GM18511 (cell line): Measurements from ENCODE around the gene CFAP43.

Experiments
- ATAC-seq: cut with Tn5 transposase; IDR thresholded peaks from one replicate; pipeline ENCODE4 v1.9.1; 2021; ENCODE audit warnings: mild to moderate bottlenecking, moderate library complexity; ENCODE audit not compliant: unreplicated experiment

The CFAP43 gene

DNA sequence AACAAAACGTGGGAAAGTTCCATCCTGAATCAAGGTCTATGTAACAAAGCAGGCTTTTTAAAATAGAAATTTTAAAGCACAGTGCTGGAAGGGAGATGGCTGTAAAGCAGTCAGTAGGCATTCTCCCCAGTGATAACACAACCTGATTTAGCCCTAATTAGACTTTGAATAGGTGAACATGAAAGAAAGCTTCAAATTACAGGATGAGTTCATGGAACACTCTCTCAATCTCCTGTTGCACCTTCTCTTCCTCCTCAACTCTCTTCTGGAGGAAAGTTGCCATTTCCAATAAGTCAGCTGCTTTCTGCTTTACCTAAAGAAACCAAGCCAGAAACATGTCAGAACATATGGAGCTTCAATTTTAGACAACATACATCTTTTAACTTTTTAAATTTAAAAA lies 90.1 kb downstream of the CFAP43 start:
- no peak for ATAC-seq

DNA sequence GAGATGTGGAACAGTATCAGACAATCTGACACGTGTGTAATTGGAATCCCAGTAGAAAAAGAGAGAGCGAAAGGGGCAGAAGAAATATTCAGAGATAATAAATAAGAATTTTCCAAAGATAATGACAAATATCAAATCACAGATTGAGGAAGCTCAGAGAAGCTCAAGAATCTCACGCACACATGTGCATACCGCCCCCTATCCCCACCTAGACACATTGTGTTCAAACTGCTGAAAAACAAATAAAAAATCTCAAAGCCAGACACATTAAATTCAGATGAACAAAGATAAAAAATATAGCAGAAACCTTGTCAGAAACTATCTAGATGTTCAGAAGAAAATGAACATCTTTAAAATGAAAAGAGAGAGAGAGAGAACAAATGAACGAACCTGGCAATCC lies 92.9 kb downstream of the CFAP43 start:
- no peak for ATAC-seq

DNA sequence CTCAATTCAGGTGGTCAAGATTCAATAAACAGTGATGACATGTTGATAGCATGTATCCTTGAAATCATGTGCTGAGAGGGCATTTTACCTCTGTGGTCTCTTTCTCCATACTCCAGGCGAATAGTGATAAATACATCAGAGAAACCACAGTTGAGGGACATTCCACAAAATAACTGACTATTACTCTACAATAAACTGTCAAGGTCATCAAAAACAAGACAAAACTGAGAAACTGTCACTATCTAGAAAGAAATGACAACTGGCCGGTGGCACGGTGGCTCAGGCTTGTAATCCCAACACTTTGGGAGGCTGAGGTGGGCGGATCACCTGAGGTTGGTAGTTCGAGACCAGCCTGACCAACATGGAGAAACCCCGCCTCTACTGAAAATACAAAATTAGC lies 94.0 kb downstream of the CFAP43 start:
- ATAC-seq, result no peak

DNA sequence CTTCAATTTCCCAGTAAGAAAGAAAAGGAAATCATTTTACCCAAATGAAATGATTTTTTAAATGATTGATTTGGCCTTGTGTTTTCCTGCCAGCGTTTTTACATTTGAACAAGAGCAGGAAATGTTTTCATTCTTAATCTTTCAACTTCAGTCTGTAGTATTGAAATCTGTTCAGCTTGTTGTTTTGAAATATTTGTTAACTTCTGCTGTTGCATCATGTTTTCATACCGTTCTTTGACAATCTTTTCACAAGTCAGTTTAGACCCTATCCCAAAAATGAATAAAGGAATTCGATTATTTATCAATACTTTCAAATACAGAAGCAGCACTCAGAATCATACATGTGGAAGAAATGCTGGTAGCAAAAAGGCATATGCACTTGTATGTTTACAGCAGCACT lies 102.1 kb downstream of the CFAP43 start:
- ATAC-seq, result no peak

DNA sequence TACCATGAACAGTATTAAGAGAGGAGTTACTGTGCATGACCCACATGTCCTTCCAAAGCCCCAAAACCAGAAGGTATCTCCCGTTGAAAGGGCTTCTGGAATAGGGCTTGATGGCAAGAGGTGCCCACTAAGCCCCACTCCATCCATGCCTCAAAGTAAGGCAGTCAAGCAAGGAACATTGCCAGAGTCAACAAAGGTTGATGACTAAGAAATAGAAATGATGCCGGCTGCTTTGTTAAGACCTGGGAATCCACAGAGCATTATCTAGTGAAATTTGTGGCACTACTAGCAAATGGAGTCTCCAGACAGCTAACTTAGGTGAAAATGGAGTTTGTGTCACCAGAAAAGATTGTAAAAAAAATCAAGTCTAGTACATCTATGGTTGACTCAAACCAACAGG lies 104.0 kb downstream of the CFAP43 start:
- no peak for ATAC-seq

DNA sequence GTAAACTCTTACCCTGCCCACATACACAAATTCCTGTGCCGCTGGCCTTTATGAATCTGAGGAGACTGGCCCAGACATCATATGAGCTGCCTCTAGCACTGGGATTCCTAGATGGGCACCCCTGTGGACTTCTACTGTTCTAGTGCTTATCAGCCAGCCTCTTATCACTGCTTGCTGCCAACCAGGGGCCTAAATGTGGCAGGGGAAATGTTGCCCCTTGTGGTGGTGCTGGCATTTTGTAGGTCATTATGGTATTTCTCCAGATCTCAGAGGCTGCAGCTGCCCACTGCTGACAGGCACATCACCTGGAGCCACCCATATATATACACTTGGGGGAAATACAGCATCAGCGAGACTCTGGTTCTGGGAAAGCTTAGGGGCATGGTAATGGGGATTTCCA lies 104.8 kb downstream of the CFAP43 start:
- peak; percentile 68 for ATAC-seq

DNA sequence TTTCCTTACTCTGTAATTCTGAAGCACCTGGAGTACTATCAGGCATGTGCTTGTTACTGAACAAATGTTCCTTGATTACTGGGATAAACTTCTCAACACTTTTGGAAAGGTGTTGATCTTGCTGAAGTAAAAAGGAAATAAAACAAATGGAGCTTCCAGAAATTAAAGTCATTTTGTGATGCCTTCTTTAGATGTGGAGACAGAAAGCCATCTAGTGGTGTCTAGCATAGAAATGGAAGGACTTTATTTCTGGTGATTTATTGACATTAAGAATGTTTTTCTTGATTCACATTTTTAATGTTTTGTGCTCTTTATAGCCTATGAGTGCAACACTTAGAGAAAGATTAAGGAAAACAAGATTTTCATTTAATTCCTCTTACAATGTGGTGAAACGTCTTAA lies 108.8 kb downstream of the CFAP43 start:
- ATAC-seq, result no peak

DNA sequence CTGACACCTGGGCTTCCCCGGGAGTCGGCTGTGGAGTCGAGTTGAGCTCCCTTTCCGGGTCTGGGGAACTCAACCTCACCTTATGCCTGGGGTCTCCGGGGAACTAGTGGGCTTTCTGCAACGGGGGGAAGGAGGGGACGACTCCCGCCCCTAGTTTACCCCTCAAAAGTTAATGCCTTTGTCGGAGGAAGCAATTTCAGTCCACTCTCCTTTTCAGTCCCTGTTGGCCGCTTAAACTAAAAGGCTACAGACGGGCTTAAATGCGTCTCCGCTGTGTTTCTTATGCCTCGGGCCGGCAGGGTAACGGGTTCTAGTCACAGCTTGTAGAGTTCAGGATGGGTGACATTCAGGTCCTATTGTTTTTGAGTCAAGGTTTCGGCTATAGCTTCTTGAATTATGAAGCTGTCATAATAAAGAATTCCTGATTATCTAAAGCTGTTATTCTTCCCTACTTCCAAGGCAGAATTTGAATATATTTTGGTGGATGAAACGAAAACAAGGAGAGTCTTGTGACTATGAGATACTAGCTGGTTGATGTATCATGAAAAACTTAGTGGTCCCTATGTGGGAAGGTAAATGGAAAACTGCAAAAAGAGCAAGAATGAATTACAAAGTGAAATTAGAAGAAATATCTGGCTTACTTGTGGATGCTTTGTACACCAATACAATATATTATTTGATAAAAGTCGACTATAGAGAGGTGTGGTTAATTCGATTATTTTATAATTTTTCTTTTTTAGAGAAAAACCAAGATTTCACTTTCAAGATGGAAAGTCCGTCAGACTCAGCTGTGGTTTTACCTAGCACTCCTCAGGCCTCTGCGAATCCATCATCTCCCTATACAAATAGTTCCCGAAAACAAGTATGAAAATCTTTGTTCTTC lies 109.7 kb downstream of the CFAP43 start:
- ATAC-seq, result peak; percentile 14

DNA sequence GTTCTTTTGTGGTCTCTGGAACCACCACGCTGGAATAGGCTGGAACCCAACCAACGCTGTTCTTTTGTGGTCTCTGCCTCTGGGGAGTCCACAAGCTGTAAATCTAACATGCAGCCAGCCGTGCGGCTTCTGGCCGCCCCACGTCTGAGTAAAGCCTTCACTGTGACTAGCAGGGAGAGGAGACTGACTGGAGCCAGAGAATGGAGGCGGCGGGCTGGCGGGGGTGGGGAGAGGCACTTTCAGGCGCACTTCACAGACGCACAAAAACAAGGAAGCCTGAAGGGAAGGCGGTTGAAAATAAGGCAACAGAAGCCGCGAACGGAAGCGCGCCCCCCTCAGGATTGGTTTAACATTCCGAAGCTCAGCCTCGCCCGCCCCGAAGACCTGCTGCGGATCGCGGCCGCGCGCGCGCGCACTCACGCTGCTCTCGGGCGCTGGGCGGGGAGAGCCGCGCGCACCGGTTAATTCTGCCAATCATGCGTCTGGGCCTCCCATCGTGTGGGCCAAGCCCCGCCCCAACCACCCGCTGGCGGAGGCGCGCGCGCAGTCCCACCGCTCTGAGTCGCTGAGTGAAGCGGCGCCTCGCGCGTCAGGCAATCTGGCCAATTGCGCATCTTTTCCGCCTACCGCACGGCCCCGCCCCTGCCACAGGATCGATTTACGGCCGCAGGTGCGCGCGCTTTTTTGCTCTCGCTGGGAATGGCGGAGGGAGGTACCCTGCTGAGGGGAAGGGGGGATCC lies 110.5 kb downstream of the CFAP43 start, which contains the start of gene SFR1:
SFR1 (plus strand) TSS at position 687 of the 740 bp plus-strand sequence; CDS start at position 700, 13 bp downstream.
- peak; percentile 91 for ATAC-seq

DNA sequence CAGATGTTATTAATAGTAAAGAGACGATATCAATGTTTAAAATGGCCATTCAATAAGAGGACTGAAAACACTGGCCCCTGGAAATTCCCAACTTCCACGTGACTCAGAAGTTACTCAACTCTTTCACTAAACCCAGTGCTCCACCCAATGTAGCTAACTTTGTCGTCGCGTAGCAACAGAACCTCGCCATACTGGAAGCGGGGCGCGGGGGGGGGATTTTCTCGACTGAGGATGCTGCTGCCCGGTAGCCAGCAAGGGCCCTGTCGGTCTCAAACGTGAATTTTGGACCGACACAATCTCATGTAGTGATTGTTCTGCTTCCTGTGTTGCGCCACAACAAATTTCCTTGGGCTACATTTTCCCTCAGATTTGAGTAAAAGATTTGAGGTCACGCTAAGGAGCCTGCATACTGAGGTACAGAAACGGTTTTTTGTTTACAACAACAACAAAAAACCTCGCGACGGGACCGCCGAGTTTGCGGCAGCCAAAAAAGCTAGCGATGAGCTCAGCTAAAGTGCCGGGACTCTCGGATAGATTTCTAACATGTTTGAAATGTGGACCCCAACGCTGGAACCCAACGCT lies 111.2 kb downstream of the CFAP43 start:
- ATAC-seq, result peak; percentile 47

DNA sequence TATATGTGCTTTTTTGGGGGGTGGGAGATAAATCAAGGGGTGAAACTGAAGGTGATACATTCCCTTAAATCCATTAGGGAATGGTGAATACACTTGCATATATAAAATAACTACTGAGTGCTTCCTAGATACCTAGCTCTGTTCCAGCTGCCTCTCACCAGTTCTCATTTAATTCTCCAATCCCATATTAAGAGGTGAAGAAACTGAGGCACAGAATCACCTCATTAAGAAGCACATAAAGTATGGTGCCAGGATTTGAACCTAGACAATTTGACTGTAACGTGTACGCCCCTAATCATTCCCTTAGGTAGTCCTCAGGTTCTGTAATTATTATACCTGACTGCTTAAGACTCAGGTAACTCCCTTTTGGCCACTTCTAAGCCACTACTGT lies 111.7 kb downstream of the CFAP43 start:
- ATAC-seq, result no peak

DNA sequence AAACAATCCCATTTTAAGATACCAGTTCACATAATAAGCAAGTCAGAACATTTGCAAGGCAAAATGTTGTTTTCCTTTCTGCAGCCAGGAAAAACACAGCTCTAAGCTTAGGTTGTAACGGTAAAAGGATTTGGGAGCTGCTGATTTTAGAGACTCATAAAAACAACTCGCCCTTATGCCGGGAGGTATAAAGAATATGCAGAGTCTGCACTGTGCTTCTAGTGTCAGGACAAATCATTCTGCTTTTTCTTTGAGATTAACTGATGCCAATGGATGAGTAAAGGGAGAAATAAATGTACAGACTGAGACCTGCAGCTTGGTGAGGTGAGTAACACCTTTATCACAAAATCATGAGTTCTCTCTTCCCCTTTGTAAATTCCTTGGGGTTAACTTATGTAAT lies 112.2 kb downstream of the CFAP43 start:
- ATAC-seq, result no peak

DNA sequence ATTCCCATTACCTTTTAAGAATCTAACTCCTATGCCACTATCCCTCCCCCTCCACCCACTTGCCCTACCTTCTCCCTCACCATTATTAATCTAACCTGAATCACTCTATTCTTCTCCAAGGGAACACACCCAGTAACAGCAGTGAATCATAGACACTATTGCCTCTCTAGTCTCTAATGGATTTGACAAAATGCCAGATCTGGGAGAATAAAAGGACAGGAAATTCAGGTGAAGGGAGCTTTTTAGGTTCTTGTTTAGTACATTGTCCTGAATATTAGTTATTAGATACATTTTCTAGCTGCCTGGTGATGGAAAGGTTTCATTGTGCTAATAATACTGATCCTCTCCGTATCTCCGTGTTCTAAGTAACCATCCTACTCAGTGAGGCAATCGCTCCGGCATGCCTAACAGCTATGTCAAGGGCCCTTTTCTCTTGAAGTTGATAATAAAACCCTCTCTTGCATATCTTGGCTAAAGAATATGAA lies 114.3 kb downstream of the CFAP43 start:
- no peak for ATAC-seq

DNA sequence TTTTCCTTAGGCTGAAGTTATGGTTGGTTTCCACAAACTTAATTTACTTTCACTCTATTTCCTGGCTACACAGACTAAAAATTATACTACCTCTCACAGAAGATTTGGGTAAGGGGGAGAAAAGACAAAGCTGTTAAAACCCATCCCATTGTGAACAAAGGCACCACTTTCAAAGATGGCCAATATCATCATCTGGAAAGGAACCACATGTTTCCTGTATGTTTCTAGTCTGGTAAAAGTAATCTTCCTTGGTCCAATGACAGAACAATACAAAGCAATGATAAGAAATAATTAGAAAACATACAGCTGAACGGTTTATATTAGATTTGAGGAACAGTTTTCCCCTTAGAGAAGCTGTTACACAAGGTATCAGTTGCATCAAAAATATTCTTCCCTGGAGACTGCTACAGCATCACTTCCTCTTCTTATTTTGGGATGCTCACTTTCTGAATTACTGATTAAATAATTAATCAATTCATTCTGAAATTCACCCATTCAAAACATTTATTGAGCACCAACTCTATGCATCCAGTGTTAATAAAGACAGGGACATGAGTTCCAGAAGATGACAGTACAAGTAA lies 118.7 kb downstream of the CFAP43 start:
- ATAC-seq, result no peak

DNA sequence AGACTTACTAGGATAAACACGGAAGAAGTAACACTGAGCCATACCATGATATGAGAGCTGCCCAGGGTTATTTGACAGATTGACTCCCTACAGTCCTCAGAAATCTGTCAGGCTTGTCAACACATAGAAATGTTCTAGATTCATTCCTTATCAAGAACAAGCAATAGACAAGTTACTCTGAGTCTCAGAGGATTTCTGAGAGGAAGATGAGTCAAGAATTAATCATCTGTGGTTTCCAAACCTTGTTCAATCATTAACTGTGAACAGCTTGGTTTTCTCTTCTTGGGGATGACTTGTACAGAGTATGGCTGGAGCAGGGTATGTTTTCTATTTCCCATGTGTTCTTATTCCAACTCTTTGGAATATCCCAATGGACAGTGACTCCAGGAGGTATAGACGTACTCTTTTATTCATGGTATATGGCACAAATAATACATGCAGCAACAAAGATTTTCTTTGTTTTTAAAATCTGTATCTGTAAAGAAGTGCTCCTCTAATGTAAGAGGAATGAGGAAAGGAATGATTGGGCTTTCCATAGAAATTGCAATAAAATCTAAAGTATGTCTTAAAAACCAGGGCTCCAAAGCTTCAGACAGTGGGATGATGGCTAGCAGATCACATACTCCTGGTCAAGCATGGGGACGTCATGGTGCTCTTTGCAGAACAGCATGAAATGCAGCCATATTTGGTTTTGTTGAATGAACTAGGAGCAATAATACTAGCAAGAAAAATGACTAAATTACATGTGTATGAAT lies 122.1 kb downstream of the CFAP43 start:
- ATAC-seq, result peak; percentile 99

DNA sequence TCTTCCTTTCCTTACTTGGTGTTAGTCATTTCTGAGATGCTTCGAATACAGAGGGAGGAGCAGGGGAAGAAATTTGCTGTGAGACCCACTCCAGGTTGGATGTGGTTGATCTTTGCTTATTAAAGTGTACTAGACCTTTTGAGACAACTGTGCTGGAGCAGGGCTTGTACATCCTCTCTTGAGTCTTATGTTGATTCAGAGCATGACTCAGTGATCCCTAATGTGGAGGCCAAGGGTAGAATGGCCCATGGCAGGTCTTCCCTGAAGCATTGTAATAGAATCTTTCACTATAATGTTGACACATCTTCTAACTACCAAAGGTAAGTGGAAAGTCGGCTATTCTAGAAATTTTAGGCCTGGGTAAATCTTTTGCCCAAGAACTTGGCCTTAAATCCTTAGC lies 127.2 kb downstream of the CFAP43 start:
- no peak for ATAC-seq

DNA sequence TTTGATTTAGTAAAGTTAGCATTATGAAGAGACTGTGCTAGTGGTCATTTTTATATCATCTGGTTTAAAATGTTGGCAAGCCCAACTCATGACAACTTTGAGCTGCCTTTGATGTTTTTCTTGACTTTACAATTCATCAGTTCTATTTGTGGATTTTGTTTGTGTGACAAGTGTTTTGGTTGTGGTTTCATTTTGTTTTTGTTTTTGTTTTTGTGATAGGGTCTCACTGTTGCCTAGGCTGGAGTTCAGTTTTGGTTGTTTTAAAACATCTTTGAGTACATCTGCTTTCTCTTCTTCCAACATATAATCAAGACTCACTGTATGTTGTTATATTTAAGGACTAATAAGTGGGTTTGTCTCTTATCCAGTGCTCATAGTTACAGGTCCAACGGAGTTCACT lies 127.7 kb downstream of the CFAP43 start:
- ATAC-seq, result no peak

DNA sequence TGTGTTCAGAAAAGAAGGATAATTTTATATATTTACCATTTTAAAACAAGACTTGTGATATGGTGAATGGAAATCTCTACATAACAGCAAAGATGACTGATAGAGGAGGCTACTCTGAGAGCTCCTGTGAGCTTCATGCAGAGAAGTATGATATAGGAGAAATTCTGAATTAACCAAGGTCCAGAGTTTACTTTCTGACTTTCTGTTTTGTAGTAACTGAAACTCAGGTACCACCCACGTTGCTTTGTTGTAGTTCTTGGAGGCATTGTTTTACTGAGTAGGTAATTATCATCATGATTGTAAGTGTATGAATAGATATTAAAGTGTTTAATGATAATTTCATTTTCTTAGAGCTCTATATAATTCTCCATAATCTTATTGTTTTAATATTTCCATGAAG lies 128.2 kb downstream of the CFAP43 start:
- ATAC-seq, result no peak

DNA sequence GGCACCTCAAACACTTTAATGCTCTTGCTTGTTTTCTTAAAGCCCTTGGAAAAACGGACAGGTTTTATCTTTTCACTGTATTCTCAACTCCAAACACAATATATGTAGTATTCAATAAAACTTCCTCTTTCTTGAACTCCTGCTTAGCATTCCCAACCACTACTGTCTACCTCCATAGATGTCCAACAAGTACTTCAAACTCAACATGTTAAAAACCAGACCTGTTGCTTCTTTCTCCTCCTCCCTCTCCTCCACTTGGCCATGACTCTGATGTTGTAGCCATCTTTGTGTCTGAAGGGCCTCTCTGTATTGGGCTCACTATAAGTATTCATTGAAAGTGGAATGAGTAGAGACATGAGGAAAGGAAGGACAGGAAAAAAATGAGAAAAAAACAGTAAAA lies 130.3 kb downstream of the CFAP43 start:
- ATAC-seq, result no peak

DNA sequence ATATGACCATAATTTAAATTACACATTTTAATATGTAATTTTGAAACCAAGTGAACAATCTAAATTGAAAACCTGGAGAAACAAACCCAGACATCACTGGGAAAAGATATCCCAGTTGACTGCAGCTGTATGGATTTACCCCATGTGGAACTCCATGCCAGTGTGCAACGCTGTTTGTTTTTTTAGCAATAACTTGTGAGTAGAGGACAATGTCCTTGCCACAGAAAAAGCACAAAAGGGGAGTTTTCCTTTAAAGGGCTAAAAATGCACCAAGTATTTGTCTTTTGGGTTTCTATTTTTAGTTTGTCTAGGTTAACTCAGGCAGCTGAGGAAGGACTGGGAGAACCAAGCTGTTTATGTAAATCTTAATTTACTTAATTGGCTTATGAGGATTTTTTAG lies 131.4 kb downstream of the CFAP43 start:
- ATAC-seq, result no peak

DNA sequence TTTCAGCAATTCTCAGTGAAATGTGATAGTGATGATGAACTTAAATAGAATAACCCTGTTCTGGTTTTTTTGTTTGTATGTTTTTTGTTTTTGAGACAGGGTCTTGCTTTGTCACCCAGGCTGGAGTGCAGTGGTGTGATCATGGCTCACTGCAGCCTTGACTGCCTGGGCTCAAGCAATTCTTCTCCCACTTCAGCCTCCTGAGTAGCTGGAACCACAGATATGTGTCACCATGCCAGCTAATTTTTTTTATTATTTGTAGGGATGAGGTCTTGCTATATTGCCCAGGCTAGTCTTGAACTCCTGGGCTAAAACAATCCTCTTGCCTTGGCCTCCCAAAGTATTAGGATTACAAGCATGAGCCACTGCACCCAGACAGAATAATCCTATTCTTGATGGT lies 132.2 kb downstream of the CFAP43 start:
- ATAC-seq, result no peak
